ENCODE data around the gene PADI4.
A peak's percentile ranks its signal among the peaks of the same experiment; 100 is the strongest.

The PADI4 gene

DNA sequence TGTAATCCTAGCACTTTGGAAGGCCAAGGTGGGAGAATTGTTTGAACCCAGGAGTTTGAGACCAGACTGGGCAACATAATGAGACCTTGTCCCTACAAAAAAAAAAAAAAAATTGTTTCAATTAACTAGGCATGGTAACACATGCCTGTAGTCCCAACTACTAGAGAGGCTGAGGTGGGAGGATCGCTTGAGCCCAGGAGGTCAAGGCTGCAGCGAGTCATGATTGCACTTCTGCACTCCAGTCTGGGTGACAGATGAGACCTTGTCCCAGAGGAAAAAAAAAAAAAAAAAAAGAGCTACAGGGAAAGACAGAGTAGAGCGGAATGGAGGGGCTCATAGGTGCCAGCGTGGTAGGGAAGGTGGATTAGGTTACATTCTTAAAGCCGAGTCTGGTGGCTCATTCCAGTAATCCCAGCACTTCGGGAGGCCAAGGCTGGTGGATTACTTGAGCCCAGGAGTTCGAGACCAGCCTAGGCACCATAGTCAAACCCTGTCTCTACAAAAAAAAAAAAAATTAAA is 43.0 kb downstream of the PADI4 start:
- no peak for DNase-seq (ENCODE audit: low spot score)

DNA sequence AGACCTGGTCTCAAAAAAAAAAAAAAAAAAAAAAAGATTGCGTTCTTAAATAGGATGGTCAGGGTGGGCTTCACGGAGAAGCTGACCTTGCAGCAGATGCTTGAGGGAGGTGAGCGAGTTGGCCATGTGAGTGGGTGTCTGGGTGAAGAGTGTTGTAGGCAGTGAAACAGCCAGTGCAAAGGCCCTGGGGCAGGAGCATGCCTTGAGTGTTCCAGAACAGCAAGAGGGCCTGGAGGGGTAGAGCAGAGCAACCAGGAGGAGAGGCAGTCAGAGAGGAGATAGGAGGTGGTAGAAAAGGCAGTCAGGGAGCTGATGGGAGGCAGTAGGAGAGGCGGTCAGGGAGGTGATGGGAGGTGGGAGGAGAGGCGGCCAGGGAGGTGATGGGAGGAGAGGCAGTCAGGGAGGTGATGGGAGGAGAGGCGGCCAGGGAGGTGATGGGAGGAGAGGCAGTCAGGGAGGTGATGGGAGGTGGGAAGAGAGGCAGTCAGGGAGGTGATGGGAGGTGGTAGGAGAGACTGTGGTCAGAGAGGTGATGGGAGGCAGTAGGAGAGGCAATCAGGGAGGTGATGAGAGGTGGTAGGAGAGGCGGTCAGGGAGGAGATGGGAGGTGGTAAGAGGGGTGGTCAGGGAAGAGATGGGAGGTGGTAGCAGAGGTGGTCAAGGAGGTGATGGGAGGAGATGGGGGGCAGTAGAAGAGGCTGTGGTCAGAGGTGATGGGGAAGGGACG is 43.8 kb downstream of the PADI4 start:
- DNase-seq (ENCODE audit: low spot score), result no peak

DNA sequence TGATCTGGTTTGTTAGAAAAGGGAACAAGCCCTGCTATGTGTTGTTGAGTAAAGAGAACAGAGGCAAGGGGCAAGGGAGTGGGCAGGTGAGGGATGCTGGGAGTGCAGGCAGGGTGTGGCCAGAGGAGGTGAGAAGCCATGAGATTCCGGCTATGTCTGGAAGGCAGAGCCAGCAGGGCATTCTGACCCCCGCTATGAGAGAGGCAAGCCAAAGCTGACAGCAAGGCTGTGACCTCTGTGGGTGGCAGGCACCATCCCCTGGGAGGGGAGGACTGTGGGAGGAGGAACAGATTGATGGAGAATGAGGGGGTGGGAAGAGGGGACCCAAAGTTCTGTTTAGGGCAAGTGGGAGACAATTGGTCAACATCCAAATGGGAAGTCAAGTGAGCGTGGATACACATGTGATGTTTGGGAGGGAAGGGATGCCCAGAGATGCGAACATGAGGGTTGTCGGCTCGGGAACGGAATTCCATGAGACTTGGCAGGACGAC is 44.5 kb downstream of the PADI4 start:
- no peak for DNase-seq (ENCODE audit: low spot score)

DNA sequence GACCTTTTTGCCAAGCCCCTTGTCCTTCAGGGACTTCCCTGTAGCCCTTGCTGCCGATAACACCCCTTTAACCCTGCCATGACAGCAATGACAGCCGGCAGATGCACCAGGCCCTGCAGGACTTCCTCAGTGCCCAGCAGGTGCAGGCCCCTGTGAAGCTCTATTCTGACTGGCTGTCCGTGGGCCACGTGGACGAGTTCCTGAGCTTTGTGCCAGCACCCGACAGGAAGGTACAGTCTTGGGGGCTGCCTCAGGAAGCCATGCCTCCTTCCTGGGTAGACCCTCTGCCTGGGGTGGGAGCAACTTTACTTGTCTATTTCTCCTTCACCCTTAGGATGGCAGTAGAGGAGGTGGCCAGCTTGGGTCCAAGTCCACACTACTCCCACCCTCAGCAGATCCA is 47.9 kb downstream of the PADI4 start:
- DNase-seq (ENCODE audit: low spot score), result no peak

DNA sequence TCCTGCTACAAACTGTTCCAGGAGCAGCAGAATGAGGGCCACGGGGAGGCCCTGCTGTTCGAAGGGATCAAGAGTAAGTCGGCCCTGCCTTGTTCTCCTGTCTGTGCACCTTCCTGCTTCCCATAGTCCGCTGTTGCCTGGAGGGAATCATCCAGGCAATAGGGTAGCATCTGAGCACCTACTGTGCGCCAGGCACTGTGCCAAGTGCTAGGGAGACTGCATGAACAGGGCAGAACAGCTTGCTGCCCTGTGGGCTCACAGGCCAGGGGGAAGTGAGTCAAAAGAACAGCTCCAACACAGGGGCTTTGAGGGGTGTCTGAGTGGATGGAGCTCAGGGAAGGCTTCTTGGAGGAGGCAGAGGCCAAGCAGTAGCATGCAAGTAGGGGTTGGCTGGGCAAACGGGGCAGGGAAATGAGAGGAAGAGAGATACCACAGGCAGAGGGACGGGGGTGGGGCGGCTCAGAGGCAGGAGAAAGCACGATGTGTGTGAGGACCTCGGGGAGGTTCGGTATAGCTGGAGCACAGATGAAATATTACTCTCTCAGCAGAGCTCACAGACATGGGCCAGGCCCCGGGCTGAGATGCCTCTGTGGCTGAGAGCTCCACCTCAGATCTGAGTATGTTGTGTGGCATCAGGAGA is 48.5 kb downstream of the PADI4 start:
- DNase-seq (ENCODE audit: low spot score), result no peak

DNA sequence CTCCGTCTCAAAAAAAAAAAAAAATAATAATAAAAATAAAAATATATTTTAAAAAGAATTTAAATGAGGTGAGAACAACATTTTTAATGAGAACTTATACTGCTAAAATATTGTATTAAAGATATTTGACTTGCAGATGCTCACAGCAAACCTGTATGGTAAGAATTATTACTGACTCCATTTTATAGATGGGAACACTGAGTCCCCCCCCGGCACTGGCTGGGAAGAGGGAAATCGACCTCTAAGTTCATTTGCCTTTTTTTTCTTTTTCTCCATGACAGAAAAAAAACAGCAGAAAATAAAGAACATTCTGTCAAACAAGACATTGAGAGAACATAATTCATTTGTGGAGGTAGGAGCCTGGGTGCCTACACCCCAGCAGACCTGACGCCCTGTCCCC is 50.6 kb downstream of the PADI4 start:
- no peak for DNase-seq (ENCODE audit: low spot score)

DNA sequence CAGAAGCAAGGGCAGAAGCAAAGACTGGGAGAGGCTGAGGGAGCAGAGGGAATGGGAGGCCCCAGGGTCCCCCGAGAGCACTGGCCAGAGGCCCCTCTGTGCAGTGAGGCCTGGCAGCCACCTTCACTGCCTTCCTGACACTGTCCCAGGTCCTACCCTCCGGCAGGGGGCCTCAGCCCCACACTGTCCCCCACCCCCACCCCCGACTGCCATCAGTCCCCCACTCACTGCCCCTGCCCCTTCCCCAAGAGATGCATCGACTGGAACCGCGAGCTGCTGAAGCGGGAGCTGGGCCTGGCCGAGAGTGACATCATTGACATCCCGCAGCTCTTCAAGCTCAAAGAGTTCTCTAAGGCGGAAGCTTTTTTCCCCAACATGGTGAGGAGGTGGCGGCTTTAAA is 51.0 kb downstream of the PADI4 start:
- DNase-seq (ENCODE audit: low spot score), result no peak

GRCh38 chr1:17359808-17360207 is 51.8 kb downstream of the PADI4 start:
- peak; percentile 16 for DNase-seq (ENCODE audit: low spot score)

DNA sequence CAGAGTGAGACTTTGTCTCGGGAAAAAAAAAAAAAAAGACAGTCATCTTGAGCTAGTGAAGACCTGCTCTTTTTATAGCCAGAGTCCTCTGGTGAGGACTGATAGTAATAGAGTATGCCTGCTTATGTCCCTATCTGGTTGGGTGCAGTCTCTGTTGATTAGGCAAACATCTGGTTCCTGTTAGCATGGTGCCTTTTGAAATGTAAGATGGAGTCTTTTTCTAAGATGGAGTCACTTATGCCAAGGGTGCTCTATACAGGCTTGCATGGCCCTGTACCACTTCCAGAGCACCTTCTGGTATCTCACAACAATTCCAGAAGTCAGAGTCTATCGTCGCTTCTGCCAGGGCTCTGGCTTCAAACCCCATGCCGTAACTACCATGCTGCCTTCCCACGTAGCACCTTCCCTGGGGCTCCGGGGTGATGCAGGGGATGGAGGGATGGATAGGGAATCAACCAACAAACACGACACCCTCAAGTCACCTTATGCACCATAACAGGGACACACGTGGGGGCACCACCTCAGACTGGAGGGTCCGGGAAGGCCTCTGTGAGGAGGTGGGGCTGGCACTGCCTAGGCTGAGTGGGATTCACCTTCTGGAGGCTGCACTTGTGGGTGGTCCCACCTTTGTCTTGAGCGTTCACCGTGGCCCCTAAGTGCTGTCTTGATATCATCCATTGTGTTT is 52.4 kb downstream of the PADI4 start:
- peak; percentile 12 for DNase-seq (ENCODE audit: low spot score)

GRCh38 chr1:17361687-17362086 is 53.7 kb downstream of the PADI4 start:
- DNase-seq (ENCODE audit: low spot score), result no peak

DNA sequence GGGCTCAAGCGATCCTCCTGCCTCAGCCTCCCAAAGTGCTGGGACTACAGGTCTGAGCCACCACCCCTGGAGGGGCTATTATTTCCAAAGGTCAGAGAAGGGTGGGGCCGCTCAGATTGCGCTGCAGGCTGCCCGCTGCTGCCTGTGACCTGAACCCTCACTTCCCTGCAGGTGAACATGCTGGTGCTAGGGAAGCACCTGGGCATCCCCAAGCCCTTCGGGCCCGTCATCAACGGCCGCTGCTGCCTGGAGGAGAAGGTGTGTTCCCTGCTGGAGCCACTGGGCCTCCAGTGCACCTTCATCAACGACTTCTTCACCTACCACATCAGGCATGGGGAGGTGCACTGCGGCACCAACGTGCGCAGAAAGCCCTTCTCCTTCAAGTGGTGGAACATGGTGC is 55.4 kb downstream of the PADI4 start:
- DNase-seq (ENCODE audit: low spot score), result no peak

GRCh38 chr1:17363771-17364170 is 55.8 kb downstream of the PADI4 start:
- DNase-seq (ENCODE audit: low spot score), result no peak

GRCh38 chr1:17365293-17365692 is 57.3 kb downstream of the PADI4 start:
- no peak for DNase-seq (ENCODE audit: low spot score)

DNA sequence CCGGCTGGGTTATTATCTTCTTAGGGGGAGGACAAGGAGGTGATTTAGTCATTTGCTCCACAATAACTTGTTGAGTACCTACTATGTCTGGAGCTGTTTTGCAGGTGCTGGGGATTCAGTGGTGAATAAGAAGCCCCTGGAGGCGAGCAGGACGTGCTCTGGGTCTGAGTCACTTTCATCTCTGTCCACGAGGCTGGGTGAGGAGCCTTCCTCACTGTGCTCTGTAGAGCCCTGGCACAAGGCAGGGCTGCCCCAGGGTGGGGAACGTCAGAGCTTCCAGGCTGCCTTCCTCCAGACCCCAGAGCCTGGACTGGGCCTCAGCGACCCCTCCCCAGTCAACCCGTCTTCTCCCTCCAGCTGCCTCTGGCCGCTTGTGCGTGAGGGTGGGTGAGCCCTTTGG is 61.5 kb downstream of the PADI4 start:
- no peak for DNase-seq (ENCODE audit: low spot score)

DNA sequence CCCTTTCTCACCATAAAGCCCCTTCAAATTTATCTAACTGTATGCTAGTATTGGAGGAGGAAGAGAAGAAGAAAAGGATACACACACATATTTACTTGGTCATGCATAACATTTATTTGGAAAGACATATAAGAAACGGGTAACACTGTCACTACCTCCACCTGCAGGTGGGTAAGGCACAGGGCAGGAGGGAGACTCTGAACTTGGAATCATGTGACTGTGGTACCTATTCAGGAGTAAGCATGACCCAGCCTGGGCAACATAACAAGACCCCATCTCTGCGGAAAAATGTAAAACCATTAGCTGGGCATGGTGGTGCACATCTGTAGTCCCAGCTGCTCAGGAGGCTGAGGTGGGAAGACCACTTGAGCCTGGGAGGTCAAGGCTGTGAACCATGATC is 62.6 kb downstream of the PADI4 start:
- DNase-seq (ENCODE audit: low spot score), result no peak

DNA sequence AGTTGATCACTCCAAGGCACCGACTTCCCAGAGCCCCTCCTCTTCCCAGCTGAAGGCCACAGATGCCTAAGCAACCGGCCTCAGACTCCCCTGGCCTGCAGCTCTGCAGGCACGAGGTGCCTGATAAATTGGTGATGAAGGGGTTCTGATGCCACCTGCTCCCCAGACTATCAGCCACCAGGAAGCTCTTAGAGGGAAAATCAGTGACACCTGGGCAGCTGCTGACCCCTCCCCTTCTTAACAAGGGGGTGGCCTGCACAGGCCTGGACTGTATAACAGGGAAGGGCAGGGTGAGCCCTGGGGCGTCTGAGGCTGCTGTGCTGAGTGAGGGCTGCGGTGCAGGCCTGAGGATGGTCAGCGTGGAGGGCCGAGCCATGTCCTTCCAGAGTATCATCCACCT is 63.9 kb downstream of the PADI4 start, which contains the start of gene PADI6:
Gene PADI6 (plus strand): TSS at position 301 of the 400 bp plus-strand sequence. CDS start 50 bp downstream, at position 351.
- no peak for DNase-seq (ENCODE audit: low spot score)

GRCh38 chr1:17372955-17373354 is 65.0 kb downstream of the PADI4 start:
- no peak for DNase-seq (ENCODE audit: low spot score)

DNA sequence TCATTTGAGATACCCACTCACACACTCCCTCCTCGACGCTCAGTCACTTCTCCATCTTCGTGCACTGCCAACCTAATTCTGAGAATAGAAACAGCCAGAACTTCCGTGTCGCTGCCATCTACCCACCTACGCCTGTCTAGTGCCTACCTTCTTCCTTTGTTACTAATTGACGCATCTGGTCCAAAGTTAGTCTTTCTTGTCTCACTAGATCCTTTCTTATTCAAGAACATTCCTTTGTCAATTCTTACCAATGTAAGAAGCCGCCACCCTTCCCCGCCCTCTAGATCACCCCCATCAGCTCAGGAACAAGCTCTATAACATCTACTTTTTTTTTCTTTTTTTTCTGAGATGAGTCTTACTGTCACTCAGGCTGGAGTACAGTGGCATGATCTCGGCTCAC is 67.7 kb downstream of the PADI4 start:
- no peak for DNase-seq (ENCODE audit: low spot score)

- no peak for DNase-seq (ENCODE audit: low spot score)
Measured at GRCh38 chr1:17377325-17377953, 69.4 kb downstream of the PADI4 start.

DNA sequence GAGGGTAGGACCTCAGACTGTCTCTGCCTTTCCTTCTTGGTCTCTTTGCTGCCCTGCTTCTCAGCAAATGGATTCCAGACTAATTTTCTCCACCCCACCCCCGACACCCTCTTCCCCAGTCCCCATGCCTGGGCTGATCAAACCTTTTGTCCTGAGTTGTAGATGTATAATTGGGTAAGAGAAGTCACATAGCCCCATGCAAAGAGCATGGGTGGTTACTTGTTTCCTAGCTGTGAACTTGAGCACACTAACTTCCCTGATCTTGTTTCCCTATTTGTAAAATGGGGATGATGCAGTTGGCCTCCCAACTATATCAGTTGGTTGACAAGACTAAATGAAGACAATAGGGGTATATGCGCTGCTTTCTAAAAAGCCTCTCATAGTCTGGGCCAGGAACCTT is 73.2 kb downstream of the PADI4 start:
- DNase-seq (ENCODE audit: low spot score), result no peak

GRCh38 chr1:17392199-17392740 is 84.3 kb downstream of the PADI4 start:
- no peak for DNase-seq (ENCODE audit: low spot score)

DNA sequence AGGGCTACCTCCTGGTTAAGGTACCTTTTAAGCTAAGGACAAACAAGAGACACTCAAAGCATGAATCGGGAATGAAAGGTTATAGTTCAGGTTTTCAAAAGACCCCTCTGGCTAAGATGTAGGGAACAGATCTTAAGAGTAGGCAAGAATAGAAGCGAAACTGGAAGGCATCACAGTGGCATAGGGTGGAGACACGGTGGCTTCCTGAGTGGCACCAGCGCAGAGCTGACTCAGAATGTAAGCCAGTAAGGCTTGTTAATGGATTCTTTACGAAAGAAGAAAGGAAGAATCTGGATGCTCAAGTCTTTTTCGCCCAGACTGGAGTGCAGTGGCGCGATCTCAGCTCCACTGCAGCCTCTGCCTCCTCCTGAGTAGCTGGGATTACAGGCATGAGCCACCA is 85.2 kb downstream of the PADI4 start:
- DNase-seq (ENCODE audit: low spot score), result no peak
